B cell (primary cell): ENCODE data around the gene SLC35A2.

Source experiments
- CTCF ChIP-seq: fragments of 200-600 bp; IDR thresholded peaks from one replicate; pipeline ENCODE4 v1.8.0; 2022; ENCODE audit warnings: antibody characterized with exemption, mild to moderate bottlenecking
- EZH2 ChIP-seq: IDR thresholded peaks from 2 replicates; pipeline ENCODE4 v1.6.1; 2012; ENCODE audit warnings: borderline replicate concordance, low read depth, mild to moderate bottlenecking, moderate library complexity, low read length; ENCODE audit not compliant: insufficient read depth, poor library complexity, severe bottlenecking

DNA sequence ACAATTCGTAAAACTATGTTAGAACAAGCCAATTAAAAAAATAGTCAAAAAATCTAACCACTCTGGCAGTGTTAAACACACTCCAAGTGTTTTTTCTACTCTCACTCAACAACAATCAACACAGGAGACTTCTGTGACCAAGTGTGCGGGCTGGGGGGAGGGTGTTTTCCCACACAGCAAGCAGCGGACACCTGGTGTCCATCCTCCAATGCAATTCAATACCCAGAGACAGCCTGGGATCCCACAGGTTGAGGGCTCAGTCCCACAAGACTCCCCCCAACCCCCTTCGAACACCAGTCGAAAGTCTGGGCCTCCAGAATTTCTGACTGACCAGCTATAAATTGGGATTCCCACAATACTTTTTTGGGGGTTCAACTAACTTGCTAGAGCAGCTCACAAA, 15.7 kb upstream of the SLC35A2 start:
- TF ChIP-seq CTCF (no peak), EZH2 (no peak)
